ENCODE measurements around the gene ZNF438.

The ZNF438 gene

DNA sequence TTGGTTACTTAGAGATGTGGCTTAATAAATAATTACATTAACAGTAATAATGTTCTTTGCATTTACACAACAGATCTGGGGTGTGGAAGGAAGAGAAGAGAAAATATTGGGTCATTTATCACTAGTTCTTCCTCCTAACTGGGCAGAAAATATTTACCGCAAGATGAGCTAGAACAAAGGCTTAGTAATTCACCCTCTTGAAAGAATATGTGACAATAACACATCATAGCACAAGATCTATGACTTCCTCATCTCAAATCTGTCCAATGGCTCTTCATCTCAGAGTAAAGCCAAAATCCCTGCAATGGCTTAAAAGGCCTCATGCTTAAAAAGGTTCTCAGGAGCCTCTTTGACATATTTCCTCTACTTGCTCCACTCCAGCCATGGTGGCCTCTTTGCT lies 178.6 kb downstream of the ZNF438 start:
- no peak for DNase-seq (ENCODE audit: low read depth in 2 of 3, low spot score in 2 of 3)

DNA sequence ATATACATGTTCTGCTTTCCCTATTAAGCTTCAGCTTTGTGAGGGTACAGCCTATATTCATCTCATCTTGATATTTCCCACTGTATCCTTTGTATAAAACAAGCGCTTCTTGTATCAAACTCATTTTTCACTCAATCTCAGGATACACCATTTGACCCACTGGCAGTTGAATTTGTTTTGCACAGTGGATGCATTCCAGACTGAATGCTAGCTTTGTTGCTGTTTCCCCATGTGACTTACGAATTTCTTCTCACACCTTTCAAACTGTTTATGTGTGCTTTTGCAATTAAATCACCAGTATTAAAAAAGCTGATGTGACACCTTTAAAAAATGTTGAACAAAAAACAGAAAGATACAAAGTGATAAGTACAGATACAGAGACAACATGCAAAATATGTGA lies 180.9 kb downstream of the ZNF438 start:
- no peak for DNase-seq (ENCODE audit: low read depth in 2 of 3, low spot score in 2 of 3)

DNA sequence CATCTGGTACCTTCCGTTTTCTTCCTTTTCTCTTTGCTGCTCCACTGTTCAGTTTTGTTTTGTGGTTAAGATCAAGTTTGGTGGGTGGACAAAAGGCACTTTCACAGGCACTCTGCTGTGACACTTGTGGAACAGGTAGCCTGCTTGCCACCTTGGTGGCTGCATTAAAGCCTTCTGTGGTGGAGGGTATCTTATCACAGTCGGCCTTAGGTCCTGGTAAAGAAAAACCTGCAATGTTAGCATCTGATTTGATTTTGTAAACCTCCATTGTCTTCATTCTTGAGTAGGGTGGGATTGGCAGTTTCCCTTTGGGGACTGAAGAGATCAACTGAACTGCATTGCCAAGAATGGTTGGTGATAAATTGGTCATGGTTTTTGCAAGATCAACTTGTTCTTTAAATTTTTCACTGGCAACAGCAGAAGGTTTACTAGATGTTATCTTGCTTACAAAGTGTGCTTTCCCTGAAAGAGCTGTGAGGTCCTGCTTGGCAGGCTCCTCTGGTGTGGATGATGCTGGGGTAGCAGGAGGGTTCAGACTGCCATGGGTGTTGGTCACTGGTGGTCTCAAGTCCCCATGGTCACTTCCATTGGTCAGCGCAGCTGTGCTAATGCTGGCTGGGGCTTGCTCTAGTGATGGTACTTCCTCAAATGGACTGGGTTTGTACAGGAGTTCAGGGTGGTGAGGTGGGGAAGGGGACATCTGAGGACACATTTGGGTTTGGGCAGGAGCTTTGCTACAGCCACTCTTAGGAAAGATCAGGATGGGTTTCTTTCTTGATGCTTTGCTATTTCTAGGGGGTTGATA lies 182.2 kb downstream of the ZNF438 start:
- DNase-seq (ENCODE audit: low read depth in 2 of 3, low spot score in 2 of 3), result no peak

DNA sequence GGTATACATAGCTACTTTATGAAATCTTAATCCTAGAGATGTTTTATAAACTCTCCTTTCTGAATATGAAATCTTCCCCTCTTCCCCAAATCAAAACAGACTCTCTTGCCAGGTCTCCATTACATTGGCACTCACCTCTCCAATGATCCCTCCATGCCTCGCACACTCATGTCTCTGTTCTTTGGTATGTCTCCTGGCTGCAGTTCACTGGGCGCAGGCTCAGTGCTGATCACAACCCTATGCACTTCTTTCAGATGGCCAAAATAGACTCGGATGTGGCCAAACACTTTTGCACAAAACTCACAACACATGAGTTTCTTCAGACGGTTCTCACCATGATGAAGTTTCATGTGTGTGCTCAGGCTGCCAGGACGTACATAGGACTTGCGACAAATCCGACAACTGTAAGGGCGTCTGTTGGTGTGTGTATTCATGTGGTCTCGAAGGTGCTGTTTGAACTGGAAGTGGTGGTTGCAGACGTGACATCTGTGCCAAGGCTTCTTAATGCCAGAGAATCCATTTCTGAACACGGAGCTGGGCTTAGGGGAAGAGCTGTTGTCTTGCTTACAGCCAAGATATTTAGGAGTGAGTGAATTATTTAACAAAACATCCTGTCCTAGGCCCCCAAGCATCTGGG lies 183.2 kb downstream of the ZNF438 start:
- DNase-seq (ENCODE audit: low read depth in 2 of 3, low spot score in 2 of 3), result no peak

DNA sequence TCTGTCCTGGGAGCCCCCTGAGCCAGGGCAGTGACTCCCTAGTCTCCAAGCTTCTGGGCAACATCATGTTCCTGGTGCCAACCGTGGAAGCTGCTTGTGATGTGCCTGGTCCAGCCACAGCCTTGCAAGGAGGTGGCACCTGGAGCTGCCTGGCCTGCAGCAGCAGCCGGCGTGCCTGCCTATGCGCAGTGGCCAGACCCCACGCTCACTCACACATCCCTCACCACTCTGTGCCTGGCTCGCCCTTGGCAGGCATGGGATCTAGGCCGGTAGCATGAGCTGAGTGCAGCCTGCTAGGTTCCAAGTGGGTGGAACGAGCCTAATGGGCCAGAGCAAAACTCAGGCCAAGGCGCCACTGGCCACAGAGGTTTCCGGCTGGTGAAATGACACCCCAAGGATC lies 184.0 kb downstream of the ZNF438 start:
- DNase-seq (ENCODE audit: low read depth in 2 of 3, low spot score in 2 of 3), result no peak

DNA sequence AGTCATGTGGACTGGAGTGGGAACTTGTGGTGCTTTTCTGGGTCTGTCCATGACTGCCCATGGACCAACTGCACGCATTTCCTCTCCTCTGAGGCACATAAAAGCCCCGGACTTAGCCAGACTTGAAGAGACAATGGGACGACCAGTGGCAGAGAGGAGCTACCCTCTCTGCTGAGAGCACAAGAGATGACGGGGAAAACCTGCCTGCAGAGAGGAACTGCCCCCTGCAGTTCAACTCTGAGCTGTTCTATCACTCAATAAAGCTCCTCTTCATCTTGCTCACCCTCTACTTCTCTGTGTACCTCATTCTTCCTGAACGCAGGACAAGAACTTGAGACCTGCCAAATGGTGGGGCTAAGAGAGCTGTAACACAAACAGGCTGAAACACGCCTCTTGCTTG lies 184.5 kb downstream of the ZNF438 start:
- DNase-seq (ENCODE audit: low read depth in 2 of 3, low spot score in 2 of 3), result no peak

DNA sequence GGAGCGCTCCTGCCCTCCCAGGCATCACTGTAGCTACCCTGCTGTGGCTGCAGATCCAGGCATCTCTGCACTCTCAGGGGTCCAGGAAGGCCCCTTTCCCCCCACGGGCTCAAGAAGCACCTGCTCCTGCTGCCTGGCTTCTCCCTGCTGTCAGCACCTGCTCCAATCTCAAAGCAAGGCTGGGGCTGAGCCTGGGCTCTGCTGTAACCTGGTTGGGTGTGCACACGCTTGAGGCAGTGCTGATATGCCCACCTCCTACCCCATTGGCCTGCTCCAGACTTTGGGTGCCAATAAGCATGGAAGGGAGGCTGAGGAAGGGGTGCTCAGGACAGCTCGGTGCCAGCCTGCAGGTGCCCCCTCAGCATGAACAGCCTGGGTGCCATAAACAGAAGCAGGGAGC lies 185.0 kb downstream of the ZNF438 start:
- DNase-seq (ENCODE audit: low read depth in 2 of 3, low spot score in 2 of 3), result no peak

DNA sequence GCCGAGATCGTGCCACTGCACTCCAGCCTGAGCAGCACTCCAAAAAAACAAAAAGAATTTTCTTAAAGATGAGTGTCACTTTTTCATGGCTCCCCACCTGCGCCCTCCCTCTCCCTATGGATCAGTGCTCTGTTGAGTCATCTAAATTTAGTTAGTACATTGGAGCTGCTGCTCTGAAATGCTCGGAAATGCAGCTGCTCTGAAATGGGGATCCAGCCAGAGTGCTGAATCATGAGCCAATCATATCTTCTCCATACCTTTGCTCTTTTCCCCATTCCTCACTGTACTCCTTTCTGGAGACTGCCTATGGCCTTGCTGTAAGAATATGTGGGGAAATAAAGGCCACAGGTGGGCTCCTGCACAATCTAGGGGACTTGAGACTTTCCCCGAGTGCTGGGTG lies 188.8 kb downstream of the ZNF438 start:
- DNase-seq (ENCODE audit: low read depth in 2 of 3, low spot score in 2 of 3), result no peak

DNA sequence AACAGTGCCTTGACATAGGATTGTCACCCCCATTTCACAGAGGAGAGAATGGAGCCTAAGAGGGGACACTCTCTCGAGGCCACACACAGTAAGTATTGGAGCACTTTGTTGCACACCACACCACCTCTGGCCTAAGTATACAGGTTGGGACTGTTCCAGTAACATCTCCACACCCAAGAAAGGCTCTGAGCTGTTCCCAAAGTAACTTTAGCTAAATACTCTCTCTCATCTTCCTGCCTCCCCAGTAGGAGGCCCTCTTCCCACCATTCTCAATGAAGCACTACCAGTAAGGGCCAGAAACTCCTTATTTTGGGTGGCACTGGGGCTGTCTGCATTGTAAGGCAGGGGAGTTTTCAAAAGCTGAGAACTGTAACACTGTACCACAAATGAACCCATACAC lies 189.5 kb downstream of the ZNF438 start:
- DNase-seq (ENCODE audit: low read depth in 2 of 3, low spot score in 2 of 3), result no peak

DNA sequence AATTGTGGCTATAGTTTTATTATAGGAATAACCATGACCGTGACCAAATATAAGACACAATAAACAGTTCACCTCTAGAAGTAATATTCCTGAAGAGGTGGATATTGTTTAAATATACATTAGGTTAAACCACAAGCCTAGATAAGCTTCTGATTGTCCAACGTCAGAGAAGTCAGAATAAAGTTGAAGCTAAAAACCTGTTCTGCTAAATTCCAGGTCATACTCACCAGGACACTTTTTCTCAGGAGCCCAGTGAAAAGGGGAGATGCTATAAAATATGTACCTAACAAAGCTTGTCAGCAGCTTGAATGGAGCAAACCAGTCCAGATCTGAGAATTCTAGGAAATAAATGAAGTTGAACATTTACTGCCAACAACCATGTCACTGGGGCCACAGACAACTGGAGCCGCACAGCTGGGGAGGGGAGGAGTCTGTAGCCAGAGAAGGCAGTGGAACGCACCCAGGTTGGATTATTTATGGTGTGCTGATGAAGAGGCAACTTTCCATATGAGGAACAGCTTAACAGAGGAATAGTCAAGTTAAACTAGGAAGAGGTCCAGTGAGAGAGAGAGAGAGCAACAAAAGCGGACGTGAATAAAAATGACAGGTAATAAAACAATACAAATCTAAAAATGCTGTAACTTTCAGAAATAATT lies 191.1 kb downstream of the ZNF438 start:
- no peak for DNase-seq (ENCODE audit: low read depth in 2 of 3, low spot score in 2 of 3)

DNA sequence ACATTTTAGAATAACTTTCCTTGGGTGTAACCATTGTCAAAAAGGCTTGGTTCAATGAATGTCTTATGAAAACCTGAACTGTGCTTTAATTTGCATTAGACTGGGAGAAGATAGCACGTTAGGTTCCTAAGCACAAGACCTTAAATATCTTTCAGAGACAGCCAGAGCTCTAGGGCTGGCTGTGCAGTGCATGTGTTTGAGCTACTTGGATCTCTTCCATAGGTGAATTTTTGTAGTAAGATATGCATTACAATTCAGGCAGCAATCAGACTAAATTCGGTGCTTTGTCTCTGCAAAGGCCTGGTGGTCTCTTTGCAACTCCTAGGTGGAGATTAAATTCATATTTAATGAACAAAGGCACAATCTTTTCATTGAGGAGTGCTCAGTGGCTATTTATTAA lies 192.0 kb downstream of the ZNF438 start:
- DNase-seq (ENCODE audit: low read depth in 2 of 3, low spot score in 2 of 3), result no peak

DNA sequence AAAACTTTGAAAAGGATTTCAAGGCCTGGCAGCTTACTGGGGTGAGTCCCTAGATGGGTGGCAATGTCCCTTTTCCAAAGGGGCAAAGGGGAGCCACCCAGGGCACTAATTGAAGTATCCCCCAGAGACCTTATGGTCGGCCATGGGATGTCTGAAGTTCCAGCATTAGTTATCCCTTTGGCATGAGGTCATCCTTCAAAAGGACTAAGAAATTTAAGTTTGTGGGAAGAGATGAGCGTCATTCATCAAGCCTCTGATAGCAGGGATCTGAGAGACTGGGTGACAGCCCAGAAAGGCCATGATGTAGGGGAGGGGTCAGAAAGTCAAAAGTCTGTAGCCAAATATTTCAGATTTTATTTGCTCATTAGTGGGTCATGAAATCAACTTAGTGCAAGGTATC lies 195.3 kb downstream of the ZNF438 start:
- DNase-seq (ENCODE audit: low read depth in 2 of 3, low spot score in 2 of 3), result no peak

DNA sequence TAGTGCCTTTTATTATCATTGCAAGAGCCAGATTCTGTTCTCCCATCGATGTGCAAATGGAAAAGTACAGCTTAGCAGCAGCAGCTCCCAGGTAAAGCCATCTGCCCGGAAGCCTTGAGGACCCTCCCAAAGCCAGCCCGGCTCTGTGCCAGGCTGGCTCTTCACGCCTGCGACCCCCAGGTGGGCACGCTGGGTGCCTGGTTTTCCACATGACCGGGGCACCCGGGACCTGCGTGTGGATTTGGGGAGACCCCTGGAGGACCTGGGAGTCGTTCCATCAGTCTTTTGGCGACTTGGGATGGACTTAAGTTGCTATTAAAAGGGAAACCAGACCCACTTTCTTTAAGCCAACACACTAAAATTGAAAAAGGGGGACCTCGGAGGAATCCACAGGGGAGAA lies 196.5 kb downstream of the ZNF438 start:
- DNase-seq (ENCODE audit: low read depth in 2 of 3, low spot score in 2 of 3), result no peak

DNA sequence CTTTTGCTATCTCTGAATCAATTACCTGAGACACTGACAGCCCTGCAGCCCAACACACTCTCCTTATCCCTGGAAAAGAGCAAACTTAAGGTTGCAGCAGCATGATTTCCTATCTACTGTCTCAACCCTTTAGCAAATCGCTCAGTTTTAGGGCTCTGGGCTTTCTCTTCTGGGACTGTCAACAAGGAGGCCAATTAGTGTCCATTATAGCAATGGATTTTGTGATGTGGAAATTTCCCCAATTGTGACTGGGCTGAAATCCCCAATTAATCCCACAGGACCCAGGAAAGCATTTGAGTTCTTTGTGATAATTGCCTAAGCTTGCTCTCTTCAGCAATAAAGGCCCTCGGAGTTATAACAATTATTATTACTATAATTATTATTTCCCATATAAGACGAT lies 197.0 kb downstream of the ZNF438 start:
- no peak for DNase-seq (ENCODE audit: low read depth in 2 of 3, low spot score in 2 of 3)

DNA sequence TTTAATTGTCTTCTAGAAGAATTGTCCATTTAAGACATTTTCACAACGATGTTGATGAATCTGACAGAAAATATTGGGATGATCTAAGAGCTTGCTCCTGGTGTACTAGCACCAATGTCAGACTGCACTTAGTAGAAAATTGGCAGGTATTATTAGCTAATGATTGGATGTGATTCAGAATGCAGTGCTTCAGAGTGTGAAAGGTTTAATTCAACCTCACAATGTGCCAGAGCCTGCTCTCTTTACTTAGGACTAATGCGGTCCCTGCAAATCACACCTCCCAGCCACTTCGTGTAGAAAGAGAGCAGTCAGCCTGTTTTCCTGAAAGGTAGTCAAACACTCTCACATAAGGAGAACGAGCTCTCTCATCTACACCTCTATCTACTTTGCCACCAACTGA lies 197.5 kb downstream of the ZNF438 start:
- DNase-seq (ENCODE audit: low read depth in 2 of 3, low spot score in 2 of 3), result no peak

DNA sequence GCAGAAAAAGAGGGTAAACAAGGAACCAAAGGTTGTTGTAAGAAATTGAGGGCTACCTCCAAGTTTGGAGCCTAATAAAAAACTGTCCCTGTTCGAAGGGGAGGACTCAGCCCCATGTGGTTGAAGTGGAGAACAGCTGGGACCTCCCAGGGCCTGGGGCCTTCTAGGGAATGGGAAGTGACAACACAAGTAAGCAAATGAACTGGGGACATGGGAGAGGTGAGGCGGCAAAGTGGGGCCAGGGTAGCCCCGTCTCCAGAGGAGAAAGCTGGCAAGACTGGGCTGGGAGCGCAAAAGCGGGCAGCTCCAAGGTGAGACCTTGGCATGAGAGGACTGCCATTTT lies 198.1 kb downstream of the ZNF438 start:
- no peak for DNase-seq (ENCODE audit: low read depth in 2 of 3, low spot score in 2 of 3)

DNA sequence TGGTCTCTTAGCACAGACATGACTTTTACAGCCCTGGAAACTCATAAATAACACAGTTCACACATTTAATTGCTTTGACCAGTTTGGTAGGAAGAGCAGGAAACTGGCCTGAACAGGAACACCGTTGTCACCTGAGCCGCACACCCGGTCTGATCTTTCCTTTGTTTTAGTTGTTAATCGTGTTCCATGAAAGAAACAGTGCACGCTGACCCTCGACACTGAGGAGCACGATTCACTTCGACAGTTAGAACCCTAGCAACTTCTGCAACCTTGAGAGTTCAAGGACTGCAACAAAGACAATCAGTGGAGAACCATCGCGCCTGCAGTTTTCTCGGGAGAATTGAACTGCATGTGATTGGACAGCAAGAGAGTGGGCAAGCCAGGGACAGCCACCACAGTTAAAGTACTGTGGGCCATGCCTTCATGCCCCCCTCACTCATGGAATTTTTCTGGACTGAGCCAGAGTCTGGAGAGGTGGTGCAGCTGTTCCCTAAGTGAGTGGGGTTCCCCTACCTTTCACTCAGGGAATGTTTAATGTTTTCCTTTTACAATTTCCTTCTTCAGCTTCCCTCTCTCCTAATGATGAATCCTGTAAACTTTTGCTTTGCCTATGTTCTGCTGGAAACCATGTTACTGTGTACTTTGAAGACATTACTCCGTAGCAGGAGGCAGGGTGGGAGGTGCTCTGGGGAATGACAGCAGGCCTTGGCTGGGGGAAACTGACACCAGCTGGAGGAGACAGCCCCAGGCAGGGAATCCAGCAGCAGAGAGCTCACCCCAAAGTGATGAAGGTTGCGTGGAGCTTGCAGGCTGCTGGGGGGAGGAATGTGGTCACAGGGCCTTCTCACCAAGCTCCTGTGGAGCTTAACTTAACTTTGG lies 198.7 kb downstream of the ZNF438 start:
- DNase-seq (ENCODE audit: low read depth in 2 of 3, low spot score in 2 of 3), result no peak

DNA sequence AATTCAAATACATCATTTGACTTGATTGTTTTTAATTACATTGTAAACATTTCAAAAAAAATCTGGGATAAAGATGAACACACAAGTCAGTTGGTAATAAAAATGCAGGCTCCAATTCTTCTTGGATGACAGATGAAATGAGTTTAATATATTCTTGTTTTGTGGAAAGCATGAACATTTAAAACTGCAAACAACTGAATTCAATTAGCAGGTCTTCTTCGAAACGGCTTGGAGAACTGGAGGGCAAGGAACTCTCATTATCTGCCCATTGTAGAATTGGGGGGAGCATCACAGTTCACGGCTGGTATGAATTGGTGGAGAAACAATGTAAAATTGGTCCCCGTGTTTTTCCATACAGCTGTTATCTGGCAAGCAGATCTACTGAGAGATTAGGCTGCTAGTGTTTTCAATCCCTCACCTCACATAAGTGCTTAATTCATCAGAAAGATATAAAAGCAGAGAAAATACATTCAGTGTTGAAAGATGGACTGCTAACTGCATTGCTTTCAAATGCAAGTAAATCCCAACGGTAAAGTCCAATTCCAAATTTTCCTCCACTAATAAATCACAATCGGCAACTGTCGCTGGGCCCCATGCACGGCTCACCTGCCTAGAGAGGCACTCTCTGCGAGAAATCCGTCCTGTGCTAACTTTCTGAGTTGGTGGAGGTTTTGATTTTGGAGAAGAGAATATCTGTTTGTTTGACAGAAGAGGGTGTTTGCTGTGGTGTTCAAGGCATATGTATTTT lies 199.5 kb downstream of the ZNF438 start:
- DNase-seq (ENCODE audit: low read depth in 2 of 3, low spot score in 2 of 3), result no peak

DNA sequence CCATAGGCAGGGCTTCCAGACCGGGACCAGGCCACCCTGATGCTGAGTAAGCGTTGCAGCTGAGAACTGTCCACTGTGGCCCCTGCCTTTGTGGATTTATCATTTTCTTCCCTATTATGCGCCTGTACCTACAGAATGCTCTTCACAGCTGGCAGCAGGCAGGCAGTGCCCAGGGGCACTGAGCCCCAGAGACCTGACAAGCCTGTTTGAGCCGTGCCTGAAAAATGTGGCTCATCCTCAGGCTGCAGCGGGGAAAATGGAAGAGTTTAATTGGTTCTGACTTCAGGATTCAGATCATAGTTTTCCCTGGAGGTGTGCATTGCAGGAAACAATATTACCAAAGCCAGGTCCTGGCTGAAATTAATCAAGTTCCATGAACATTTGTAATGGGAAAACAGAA lies 200.2 kb downstream of the ZNF438 start:
- DNase-seq (ENCODE audit: low read depth in 2 of 3, low spot score in 2 of 3), result no peak

DNA sequence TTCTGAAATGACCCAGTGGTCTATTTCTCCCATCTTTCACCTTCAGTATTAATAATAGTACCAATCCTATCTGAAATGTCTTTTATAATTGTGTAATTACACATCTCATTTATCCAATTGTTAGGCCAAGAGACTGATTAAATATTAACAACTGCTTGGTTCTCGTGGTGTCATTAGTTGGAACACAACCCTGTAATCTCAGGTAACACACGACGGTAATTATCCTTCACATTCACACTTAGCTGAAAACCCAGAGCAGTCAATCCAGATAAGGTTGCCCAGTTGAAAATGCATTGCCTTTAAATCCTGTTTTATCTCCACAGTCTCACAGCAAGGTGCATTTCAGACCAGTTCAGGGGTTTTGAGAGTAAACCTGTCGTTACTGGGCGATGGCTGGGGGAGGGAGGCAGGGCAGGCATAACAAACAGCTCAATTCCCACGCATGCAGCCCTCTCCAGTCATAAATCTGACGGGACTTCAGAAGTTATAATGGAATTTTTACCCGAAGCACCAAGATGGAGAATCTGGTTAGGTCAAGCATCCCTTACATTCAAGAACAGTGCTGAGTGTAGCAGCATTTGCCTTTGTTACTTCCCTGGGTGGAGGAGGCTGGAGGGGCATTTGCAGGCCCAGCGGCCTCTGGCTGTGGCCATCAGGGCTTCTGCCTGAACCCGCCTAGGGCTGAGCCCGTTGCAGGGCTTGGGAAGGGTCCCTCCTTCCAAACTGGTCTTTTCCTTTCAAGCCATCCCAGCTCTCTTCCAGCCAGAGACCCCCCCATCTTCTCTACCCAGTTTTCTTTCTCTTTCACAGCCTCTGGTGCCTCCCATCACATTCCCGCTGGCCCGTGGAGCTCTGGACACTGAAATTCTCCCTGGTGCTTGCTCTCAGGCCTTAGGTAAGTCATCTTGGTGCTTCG lies 201.1 kb downstream of the ZNF438 start:
- DNase-seq (ENCODE audit: low read depth in 2 of 3, low spot score in 2 of 3), result no peak
